ENCODE measurements around the gene SARDH.

The SARDH gene

DNA sequence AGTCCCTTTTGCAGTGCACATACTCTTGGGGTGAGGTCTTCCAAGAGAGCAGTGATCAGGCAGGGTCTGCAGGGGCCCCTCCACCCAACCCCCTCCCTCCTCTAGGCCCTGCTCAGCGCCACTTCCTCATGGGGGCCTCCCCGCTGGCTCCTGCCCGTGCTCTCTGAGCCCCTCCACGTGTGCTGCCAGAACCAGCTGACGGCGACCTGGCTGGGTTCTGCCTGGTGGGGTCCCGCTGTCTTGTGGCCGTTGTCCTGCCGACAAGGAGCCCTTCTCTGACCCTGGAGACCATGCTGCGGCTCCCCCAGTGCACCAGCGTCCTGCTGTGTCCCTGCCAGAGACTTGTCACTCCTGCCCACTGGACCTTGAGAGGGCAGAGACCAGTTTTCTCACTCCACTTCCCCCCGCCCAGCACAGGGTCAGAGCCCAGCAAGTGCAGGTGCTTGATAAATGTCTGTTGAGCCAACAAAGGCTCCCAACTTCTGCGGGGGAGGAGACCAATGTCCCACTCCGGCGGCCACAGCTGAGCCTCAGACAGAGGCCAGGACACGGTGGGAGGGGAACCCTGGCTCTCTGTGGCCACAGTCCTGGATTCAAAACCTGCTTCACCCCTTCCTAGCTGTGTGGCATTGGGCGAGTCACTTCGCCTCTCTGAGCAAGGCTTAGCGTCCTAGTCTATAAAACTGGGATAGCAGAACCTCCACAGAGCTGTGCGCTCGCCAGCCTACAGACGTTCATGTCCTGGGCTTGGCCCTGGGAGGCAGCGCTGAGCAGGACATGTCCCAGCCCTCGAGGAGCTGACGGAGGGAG is 24.8 kb downstream of the SARDH start:
- H3K4me1 ChIP-seq (ENCODE audit: control insufficient read depth, insufficient read depth, low read length) = no peaks in the 10 kb centered on the region
- TF ChIP-seq ZBTB21 (tag by site-specific recombination; IDR thresholded peaks at IDR 0.05) (no peak), ZNF830 (tag by site-specific recombination; IDR thresholded peaks at IDR 0.05; ENCODE audit: low read depth) (no peak), SP2 (tag by site-specific recombination; IDR thresholded peaks at IDR 0.05) (no peak), ZNF514 (tag by site-specific recombination; IDR thresholded peaks at IDR 0.05) (no peak)
- TF ChIP-seq, protein P1, sequence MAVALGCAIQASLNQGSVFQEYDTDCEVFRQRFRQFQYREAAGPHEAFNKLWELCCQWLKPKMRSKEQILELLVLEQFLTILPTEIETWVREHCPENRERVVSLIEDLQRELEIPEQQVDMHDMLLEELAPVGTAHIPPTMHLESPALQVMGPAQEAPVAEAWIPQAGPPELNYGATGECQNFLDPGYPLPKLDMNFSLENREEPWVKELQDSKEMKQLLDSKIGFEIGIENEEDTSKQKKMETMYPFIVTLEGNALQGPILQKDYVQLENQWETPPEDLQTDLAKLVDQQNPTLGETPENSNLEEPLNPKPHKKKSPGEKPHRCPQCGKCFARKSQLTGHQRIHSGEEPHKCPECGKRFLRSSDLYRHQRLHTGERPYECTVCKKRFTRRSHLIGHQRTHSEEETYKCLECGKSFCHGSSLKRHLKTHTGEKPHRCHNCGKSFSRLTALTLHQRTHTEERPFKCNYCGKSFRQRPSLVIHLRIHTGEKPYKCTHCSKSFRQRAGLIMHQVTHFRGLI (tag by site-specific recombination; IDR thresholded peaks at IDR 0.05) = no peak
- H3K27ac ChIP-seq (ENCODE audit: extremely low read depth, low read depth, low read length) = no peak overlapping the region
- POLR2A ChIA-PET = no interaction called here
- no peak overlapping the region for H3K4me3 ChIP-seq (ENCODE audit: low read depth, low read length)
- no peaks in the 10 kb centered on the region for H3K9me3 ChIP-seq (ENCODE audit: control insufficient read depth, insufficient read depth, low read depth, low read length)
- CTCF ChIA-PET = interaction anchor here (0.6 to 1.5 kb wide), 4 partner anchors 14 to 650 kb away, joined by 3 to 4 read pairs (median 3); no protein-coding TSS in a partner anchor
- no peaks in the 10 kb centered on the region for H3K36me3 ChIP-seq (ENCODE audit: control insufficient read depth in 2 of 2, insufficient read depth in 1 of 2, low read length in 2 of 2)

DNA sequence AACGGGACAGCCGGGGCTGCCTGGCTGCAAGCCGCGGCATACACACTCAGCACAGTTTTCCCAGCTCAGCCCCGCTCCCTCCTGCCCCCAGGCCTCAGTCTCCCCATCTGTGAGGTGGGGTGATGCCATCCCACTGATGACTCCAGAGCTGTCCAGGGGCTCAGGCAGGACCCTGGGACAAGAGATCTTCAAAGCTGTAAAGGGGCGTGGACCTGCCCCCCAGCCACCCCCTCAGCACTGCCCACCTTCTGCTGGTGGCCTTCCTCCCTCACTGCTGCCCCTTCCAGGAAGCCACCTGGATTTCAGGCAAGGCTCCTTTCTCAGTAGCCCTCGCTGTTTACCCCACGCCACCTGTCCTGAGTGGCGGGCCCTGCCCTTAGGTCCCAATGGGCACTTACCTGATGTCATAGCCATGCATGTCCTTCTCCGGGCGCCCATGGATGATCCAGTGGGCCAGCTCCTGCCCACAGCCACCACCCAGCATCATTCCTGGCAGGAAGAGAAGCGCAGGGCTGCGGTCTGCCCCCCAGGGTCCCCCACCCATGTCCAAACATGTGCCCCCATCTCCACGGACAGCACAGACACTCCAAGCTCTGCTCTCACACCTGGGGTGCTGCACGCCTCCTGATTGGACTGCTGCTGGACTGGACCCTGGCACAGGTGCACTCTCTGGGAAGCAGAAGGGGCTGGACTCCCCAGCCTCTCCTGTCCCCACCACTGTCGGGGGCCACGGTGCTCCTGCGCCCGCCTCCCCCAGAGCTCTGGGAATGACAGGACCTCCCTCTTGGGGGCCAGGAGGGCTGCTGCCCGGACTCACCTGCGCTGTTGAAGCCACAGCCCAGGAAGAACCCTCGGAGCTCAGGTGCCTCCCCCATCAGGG is 25.7 kb downstream of the SARDH start:
- Histone ChIP-seq H3K36me3 (ENCODE audit: control insufficient read depth in 2 of 2, insufficient read depth in 1 of 2, low read length in 2 of 2) (no peaks in the 10 kb centered on the region), H3K27ac (ENCODE audit: extremely low read depth, low read depth, low read length) (no peak overlapping the region), H3K4me3 (ENCODE audit: low read depth, low read length) (no peak overlapping the region), H3K4me1 (ENCODE audit: control insufficient read depth, insufficient read depth, low read length) (no peaks in the 10 kb centered on the region), H3K9me3 (ENCODE audit: control insufficient read depth, insufficient read depth, low read depth, low read length) (no peaks in the 10 kb centered on the region)
- TF ChIP-seq ZNF335 (tag by site-specific recombination; conservative IDR thresholded peaks at IDR 0.05) (no peak), ZNF792 (tag by site-specific recombination; IDR thresholded peaks at IDR 0.05) (no peak), ZNF707 (tag by site-specific recombination; IDR thresholded peaks at IDR 0.05) (no peak), ZSCAN23 (tag by site-specific recombination; IDR thresholded peaks at IDR 0.05) (no peak), ZFHX2 (tag by site-specific recombination; conservative IDR thresholded peaks at IDR 0.05) (no peak), ZNF221 (tag by site-specific recombination; IDR thresholded peaks at IDR 0.05; ENCODE audit: borderline replicate concordance) (no peak), ZEB2 (tag by site-specific recombination; IDR thresholded peaks at IDR 0.05) (no peak), ZNF416 (tag by site-specific recombination; IDR thresholded peaks at IDR 0.05) (no peak), ZNF560 (tag by site-specific recombination; IDR thresholded peaks at IDR 0.05; ENCODE audit: borderline replicate concordance) (no peak), OVOL3 (tag by site-specific recombination; IDR thresholded peaks at IDR 0.05) (no peak), GLIS2 (tag by site-specific recombination; IDR thresholded peaks at IDR 0.05) (no peak), SALL2 (tag by site-specific recombination; IDR thresholded peaks at IDR 0.05; ENCODE audit: borderline replicate concordance) (no peak)
- ChIA-PET CTCF (no interaction called here), POLR2A (no interaction called here)

DNA sequence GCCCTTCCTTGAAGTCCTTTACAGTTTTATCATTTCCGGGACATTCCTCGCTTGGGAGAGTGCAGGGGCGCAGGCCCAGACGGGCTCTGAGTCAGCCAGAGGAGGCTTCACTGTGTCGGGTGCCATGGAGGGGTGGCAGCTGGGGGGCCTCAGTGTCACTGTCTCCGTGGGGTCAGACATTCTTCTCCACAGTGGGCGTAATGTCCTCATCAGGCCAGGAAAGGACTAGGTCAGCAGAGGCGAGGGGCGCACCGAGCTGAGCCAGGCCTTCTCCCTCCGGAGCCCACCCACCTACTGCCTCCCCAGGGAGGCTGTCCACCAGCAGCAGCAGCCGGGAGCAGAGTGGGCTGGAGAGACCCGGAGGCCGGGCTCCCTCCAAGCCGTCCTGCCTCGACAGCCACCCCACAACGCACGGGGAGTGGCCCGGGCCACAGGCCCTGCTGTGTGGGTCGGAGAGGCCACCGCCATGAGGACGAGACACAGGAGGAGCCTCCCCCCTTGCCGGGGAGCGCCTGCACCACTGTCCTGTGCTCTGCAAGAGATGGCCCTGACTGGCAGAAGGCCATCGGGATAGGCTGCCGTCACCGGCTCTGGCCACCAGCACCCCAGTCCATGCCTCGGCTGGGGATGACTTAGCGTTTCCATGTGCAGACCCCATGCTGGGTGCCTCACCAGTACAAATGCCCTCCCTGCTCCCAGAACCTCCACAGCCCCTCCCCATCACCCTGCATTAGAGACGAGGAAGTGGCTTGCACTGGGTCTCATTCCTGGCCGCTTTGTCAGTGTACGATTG is 26.5 kb downstream of the SARDH start:
- H3K27ac ChIP-seq (ENCODE audit: extremely low read depth, low read depth, low read length) = no peak overlapping the region
- ChIA-PET POLR2A (no interaction called here), CTCF (interaction anchor here (0.6 kb wide), 1 partner anchor 72 kb away, joined by 3 read pairs; no protein-coding TSS in a partner anchor)
- no peak overlapping the region for H3K4me3 ChIP-seq (ENCODE audit: low read depth, low read length)
- H3K36me3 ChIP-seq (ENCODE audit: control insufficient read depth in 2 of 2, insufficient read depth in 1 of 2, low read length in 2 of 2) = no peaks in the 10 kb centered on the region
- H3K4me1 ChIP-seq (ENCODE audit: control insufficient read depth, insufficient read depth, low read length) = no peaks in the 10 kb centered on the region
- H3K9me3 ChIP-seq (ENCODE audit: control insufficient read depth, insufficient read depth, low read depth, low read length) = no peaks in the 10 kb centered on the region
- TF ChIP-seq ZNF184 (tag by site-specific recombination; IDR thresholded peaks at IDR 0.05) (no peak), EGR2 (tag by site-specific recombination; IDR thresholded peaks at IDR 0.05; ENCODE audit: low read depth) (peak; percentile 12; the same call in 1 of the 2 replicates)

Data from HEK293 (cell line).